H1 (cell line): Measurements from ENCODE around the gene PRKCH. TPM values are rescaled to one million over a fixed set of nuclear protein-coding genes. Genes with fewer than 3 reads are reported as not detected.

Experiments used
- ATF3 ChIP-seq: IDR thresholded peaks from 2 replicates; pipeline ENCODE4 v1.6.1; 2011; ENCODE audit warnings: low read depth, mild to moderate bottlenecking, low read length; ENCODE audit not compliant: insufficient read depth
- BCL11A ChIP-seq, 2 experiments: IDR thresholded peaks; one replicate each; pipeline ENCODE4 v1.6.1; 2011; ENCODE audit warnings: low read depth in 2 of 2, low read length in 2 of 2, mild to moderate bottlenecking in 2 of 2
- CHD7 ChIP-seq: fragments of 300-600 bp; sonication (generic); IDR thresholded peaks from 2 replicates; pipeline ENCODE4 v1.7.1; 2012; ENCODE audit warnings: low read length, moderate library complexity, mild to moderate bottlenecking, inconsistent platforms; ENCODE audit not compliant: insufficient replicate concordance
- CREB1 ChIP-seq: IDR thresholded peaks from 2 replicates; pipeline ENCODE4 v1.6.1; 2012; ENCODE audit warnings: inconsistent platforms
- NANOG ChIP-seq: IDR thresholded peaks from 2 replicates; pipeline ENCODE4 v1.6.1; 2011; ENCODE audit warnings: low read length, low read depth, mild to moderate bottlenecking, inconsistent platforms; ENCODE audit not compliant: insufficient read depth, poor library complexity, severe bottlenecking
- RBBP5 ChIP-seq: IDR thresholded peaks from 2 replicates; pipeline ENCODE4 v1.7.1; 2012; ENCODE audit warnings: low read depth, mild to moderate bottlenecking, inconsistent platforms, low read length, moderate library complexity, borderline replicate concordance
- RNF2 ChIP-seq: fragments of 200-900, 300-1000 bp; sonication (generic); IDR thresholded peaks from 2 replicates; pipeline ENCODE4 v1.7.1; 2016; ENCODE audit warnings: borderline replicate concordance, low read depth, mild to moderate bottlenecking, antibody characterized with exemption, low read length; ENCODE audit not compliant: poor library complexity, severe bottlenecking; ENCODE audit errors: missing control alignments
- SRF ChIP-seq: IDR thresholded peaks from 2 replicates; pipeline ENCODE4 v1.6.1; 2011; ENCODE audit warnings: mild to moderate bottlenecking, low read depth, low read length, moderate library complexity
- TAF1 ChIP-seq: IDR thresholded peaks from 2 replicates; pipeline ENCODE4 v1.6.1; 2011; ENCODE audit warnings: mild to moderate bottlenecking, low read depth, low read length
- YY1 ChIP-seq: IDR thresholded peaks from 2 replicates; pipeline ENCODE4 v1.6.1; 2011; ENCODE audit warnings: low read depth, mild to moderate bottlenecking, low read length
- ZNF274 ChIP-seq: IDR thresholded peaks from 2 replicates; pipeline ENCODE4 v1.7.0; 2012; ENCODE audit warnings: low read length, borderline replicate concordance; ENCODE audit errors: extremely low read depth
- polyA plus RNA-seq, 7 experiments: library from polyadenylated mRNA; depleted of rRNA in 3 of 7; stranded (reverse) in 5 of 7; unstranded in 2 of 7; fragments of >200 nt in 5 of 7; fragments of 200-250 nt in 2 of 7; gene quantifications; 1 replicate in 5 of 7; 2 replicates in 1 of 7; 4 replicates in 1 of 7; pipeline versions ENCODE4 v1.2.1 to v1.2.3, GENCODE V29; 2011 to 2013; ENCODE audit warnings: missing spikeins in 2 of 7, mixed read lengths in 2 of 7
- total RNA-seq: library from RNA; stranded (reverse); fragmentation: NEBNext Ultra II Directional; extraction: Animal tissue kit (Norgen Biotek cat#: 25700); gene quantifications from 2 replicates; pipeline ENCODE4 v1.2.1, GENCODE V29; 2021

PRKCH gene
- total and polyA plus RNA-seq, 2 of the 8 experiments (the other 6 are each of a cell fraction or from before 2014, with no cell fraction given), result 6.4 to 7.0 TPM

- no peak for TF ChIP-seq CHD7
- TF ChIP-seq YY1, result no peak
- TF ChIP-seq NANOG, result no peak
- TF ChIP-seq SRF, result no peak
- no peak for TF ChIP-seq ZNF274
- TF ChIP-seq RNF2, result no peak
- TF ChIP-seq ATF3, result no peak
- no peak for TF ChIP-seq CREB1
- TF ChIP-seq TAF1, result no peak
- TF ChIP-seq BCL11A (IDR thresholded peaks at IDR 0.05; ENCODE audit: low read depth in 2 of 2, low read length in 2 of 2), result no peak
- no peak for TF ChIP-seq RBBP5
Observed at GRCh38 chr14:61326146-61326545, 4.8 kb downstream of the PRKCH start (continued).
